Limb (tissue), 2 donors: ENCODE measurements around the gene DCUN1D2.

Experiments
- DNase-seq, 2 donors: peaks; one replicate each; pipeline ENCODE4 v3.0.0-alpha.2; 2016; ENCODE audit errors: extremely low spot score in 2 of 2

Gene DCUN1D2

DNA sequence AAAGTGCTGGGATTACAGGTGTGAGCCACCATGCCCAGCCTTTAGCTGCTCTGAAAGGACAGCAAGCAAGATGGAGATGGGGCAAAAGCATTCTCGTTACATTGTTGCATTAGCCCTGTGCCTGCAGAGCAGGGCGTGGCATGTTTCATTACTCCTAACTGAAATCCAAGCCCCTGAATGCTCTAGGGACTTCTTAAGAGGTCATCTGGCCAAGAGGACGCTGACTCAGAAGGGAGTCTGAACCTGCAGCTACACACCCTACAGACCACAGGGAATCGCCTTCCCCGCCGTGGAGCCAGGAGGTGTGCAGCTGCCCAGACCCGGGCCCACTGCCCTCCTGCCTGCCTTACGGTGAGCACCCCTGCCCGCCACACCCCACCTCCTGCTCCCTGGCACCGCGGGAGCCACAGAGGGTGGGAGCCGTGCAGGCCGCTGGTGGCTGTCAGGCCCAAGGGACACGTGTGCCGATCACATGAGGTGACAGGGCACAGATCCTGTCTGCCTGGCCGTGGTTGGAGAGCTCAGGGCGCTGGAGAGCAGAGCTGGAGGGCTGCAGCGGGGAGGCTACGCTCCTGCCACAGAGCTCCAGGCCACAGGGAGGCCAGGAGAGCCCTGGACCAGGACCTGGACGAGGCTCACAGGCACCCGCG is 64.4 kb downstream of the DCUN1D2 start:
- DNase-seq = no peak

DNA sequence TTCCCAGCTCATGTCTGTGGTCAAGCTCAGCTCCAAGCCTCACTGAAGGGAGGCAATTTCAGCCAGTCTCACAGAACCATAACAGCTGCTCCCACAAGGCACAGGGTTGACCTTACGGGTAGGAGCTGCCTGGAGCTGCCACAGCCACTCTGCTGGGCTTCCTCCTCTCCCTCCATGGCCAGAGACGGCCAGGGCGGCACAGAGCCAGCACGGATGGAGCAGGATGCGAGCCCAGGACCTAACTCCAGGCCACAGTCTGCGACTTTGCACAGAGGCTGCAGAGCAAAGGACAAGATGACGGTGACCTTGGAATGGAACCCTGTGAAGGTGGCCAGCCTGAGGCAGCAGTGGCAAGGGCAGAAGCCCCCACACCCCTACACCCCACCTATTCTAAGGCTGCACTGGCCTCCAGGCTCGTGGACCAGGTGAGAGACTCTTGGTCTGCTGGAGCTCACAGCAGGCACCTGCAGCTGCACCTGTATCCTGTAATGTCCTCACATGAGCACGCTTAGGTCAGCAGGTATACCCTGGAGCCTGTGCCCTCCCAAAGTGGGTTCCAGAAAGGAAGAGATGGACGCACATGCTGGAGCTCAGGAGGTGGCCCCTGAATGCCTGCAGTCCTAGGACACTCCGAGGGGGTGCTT is 66.9 kb downstream of the DCUN1D2 start:
- no peak for DNase-seq

DNA sequence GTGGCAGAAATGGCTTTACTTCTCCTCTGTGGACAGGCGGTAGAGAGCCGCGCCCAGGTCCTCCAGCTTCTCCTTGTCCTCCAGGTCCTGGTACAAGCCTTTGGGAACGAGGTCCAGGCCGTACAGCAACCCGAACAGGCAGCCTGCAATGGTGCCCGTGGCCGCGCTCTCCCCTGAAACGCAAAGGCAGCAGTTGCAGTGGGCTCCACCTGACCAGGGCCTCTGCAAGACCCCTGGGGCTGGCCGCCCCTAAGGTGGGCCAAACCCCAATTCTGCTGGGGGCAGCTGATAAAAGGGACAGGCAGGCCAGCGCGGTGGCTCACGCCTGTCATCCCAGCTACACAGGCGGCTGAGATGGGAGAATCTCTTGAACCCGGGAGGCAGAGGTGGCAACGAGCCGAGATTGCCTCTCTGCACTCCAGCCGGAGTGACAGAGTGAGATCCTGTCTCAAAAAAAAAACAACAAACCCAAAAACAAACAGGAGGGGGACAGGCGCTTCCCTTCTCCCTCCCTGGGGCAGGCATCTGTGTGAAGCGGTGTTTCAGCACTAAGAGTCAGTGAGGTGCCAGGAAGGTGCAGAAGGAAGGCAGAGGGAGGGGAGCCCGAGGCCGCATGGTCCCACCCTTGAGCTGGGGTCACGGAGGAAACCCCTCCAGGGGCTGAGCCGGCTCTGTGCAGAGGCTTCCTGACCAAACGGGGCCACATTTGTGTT is 67.5 kb downstream of the DCUN1D2 start:
- DNase-seq = peak in 1 of 2 donors; percentile 29

DNA sequence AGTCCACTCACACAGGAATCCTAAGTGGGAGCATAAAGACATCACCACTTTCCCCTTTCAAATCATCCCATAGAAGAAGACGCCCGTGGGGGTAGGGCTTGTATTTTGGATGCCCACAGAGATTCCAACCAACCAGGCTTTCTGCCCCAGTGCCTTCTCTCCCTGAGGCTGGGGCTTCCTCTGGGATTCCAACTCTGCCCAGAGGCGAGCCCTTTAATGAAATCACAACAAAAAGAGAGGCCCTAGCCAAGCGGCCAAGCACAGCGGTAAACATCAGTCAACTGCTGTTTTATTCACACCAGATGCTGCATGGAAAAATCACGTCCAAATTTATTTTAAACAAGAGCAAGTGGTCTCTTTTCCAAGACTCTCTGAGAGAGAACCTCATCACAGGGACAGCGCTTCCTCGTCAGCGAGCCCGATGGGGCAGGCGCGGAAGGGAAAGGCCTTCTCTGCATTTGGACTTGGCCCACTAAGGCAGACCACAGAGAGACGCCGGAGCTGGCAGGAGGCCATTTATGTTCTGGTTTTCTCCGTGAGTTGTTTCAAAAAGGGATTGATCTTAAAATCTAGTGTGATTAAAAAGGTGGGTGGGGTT is 68.7 kb downstream of the DCUN1D2 start:
- peak; percentile 73 to 76 for DNase-seq

DNA sequence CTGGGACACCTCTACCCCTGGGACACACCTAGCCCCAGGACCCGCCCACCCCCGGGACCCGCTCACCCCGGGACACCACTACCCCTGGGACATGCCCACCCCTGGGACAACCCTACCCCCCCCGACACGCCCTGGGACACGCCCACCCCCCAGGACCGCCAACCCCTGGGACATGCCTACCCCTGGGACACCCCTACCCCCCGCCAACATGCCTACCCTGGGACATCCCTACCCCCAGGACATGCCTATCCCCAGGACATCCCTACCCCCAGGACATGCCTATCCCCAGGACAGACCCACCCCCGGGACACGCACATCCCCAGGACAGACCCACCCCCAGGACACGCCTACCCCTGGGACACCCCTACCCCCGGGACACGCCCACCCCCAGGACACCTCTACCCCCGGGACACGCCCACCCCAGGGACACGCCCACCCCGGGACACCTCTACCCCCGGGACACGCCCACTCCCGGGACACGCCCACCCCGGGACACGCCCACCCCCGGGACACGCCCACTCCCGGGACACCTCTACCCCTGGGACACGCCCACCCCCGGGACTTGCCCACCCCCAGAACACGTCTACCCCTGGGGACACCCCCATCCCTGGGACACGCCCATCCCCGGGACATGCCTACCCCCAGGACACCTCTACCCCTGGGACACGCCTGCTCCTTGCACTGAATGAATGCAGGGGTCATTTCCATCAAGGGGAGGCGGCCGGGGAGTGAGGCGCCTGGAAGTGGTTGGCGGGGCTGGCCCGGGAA is 69.5 kb downstream of the DCUN1D2 start:
- DNase-seq = no peak

DNA sequence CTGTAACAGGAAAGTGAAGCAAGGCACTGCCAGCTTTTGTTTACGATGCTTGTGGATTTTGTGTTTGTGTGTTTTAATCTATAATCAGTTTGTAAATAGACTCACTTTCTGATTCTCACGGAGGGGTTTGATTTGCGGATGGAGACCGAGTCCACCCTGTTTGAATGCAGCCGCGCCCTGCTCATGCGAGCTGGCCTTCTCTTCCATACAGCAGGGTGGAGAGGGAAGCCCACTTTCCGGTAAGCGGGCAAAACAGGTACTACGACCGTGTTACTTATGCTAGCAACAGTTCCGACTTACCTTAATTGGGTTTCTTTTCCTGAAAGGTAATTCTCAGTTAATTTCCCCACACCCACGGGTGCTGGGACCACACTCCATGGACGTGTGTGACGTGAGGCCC is 70.3 kb downstream of the DCUN1D2 start:
- no peak for DNase-seq

DNA sequence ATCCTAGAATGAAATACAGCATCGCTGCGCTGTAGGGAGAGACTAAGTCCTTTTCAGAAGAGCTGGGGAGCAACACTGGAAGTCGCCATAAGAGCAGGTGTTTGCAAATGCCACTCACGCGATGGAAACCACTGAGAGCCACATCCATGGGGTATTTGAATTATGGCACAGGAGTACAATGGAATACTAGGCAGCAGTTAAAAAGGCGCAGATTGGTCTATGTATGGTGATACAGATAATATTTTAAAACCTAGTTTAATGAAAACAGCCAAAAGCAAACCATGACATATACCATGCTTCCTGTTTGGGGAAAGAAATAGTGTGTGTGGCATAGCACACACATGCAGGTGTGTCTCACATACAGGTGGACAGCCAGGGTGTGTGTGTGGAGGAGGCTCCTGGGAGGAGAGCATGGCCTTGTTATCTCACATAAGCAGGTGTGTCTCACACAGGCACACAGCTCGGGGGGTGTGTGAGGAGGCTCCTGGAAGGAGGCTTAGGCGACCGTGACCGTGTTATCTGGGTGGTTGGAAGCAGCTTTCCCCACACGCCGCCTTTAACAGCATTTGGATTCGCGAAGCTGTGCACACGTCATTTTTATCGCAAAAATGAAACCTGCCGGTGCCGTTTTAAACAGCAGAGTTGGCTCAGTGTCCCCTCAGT is 70.8 kb downstream of the DCUN1D2 start:
- no peak for DNase-seq

DNA sequence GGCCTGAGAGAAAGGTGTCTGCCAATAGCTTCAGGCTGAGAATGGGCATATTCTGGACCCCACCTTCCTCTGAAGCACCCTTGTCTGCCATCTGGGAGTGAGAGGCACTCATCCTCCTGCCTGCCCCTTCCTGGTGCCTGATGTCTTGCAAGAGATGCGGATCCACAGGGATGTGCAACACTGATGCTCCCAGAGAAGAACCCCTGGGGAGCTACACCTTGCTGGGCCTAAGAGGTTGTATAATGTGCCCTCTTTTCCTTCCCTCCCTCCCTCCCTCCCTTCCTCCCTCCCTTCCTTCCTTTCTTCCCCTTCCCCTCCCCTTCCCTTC is 71.8 kb downstream of the DCUN1D2 start:
- DNase-seq = no peak

DNA sequence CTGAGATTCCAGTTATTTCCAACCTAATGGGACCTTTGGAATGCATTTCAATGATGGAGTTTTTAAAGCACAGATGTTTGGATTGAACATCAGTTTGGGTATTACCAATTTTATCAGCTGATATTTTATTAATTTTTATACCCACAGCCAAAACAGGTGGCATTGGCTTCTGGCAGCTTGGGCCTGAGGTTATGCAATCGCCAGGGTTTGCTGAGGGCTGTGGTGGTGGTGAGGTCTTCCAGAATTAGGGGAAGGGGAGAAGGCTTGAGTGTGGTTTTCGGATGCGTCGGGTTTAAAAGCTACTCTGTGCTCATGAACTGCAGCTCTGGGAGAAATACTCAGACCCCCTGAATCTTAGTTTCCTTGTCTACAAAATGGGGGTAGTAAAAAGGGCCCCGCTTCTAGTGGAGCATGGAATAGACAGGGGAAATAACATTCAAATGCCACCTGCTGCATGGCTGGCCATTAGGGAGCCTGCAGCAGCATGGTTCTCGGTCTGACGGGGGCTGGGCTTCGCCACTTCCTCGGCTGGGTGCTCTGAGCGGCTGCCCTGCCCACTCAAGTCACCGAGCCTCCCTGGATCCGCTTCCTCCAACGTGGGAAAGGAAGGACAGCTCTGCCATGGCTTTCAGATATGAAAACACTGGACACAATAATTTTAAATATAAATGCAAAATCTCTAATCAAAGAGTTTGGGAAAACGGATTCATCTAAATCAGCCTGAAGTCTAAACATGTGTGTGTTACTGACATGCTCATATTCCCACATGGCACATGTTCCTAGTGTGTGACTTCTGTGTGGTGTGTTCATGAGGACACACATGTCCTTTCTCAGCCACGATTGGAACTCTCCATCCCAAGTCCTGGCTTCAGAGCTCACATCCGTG is 72.4 kb downstream of the DCUN1D2 start:
- no peak for DNase-seq

DNA sequence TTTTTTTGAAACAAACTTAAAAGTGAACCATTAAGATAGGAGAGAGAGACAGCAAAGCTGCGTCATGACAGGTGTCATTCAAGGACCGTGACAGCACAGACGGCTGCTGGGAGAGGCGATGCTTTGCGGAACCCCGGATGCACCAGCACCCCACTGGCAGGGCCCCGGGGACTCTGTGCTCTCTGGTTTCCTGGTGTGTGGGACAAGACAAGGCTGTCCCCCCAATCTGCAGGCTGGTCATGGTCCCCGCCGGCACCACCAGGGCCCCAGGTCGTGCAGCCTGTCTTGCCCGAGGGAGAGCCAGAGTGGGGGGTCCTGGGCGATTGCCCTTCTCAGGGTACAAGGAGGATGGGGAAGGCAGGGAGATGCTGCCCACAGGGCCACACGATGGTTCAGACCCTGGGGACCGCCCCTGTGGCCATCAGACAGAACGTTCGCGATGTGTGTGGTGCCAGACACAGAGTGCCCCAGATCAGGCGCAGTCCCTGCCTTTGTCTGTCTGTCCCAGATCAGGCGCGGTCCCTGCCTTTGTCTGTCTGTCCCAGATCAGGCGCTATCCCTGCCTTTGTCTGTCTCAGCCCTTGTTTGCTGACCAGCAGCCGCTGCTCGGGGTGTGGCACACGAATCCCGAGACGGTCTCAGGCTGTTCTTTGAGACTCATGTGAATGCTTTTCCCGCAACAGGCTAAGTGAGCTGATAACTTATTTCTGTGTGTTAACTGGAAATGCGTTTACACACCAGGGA is 73.3 kb downstream of the DCUN1D2 start:
- no peak for DNase-seq

DNA sequence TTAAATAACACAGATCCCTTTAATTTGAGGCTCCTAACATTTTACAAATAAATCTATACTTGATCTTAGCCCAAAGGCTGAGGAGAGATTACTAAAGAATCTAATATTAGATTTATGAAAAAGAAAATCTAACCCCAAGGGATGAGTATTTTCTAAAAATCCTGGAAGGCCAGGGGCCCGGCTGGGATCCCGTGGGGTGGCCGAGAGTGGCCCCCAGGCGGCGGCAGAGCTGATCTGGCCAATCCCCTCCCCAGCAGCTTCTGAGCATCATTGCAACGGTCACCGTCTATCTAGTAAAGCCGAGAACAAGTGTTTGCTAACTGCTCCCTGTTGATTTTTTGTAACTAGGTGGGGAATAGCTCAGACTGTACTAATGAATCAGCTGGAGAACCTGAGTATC is 74.7 kb downstream of the DCUN1D2 start:
- no peak for DNase-seq

DNA sequence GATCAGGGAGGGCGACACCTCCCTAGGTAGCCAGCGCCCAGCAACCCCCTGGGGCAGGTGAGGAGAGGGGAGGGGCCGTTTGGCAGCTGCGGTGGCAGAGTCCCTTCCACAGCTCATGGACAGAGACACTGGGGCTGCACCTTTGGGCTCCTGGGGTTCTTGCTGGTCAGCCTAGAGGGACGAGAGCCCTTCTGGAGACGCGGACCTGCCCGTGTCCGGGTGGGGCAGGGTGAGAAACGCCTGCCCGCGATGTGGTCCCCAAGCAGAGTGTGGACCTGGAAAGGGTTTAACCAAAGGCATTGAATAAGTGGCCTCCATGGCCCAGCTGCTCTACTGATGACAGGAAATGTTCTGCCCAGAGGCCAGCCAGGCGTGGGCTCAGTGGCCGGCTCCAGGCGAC is 75.5 kb downstream of the DCUN1D2 start:
- no peak for DNase-seq

DNA sequence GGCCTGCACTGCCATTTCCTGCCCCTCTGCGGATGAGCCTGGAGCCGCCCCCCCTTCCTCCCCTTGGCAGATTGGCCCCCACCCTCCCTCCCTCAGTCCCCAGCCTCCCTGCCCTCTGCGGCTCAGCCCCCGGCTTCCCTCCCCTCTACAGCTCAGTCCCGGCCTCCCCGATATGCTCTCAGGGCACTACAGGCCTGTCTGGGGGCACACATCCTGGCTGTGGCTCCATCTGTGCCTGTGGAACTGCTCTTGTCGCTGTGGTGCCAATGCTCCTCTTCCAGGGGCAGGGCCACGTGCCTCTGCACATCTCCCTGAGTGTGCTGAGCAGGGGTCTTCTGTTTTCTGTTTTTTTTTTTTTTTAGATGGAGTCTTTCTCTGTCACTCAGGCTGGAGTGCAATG is 76.2 kb downstream of the DCUN1D2 start:
- no peak for DNase-seq

DNA sequence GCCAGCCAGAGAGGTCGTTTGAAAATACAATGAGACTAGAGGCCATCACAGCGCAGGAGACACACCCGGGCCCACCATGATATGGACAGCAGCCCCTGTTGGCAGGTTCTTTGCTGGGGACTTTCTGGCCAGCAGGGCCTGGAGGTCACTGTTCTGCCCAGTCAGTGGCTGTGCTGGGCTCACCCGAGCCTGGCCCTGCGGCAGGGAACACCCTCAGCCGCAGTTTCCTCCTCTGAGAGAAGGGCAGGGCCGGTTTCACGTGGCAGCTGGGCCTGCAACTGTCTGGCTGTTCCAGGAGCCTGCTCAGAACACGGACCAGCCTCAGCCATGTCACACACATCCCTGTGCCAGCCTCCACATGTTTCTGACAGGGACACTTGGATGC is 76.6 kb downstream of the DCUN1D2 start:
- no peak for DNase-seq

DNA sequence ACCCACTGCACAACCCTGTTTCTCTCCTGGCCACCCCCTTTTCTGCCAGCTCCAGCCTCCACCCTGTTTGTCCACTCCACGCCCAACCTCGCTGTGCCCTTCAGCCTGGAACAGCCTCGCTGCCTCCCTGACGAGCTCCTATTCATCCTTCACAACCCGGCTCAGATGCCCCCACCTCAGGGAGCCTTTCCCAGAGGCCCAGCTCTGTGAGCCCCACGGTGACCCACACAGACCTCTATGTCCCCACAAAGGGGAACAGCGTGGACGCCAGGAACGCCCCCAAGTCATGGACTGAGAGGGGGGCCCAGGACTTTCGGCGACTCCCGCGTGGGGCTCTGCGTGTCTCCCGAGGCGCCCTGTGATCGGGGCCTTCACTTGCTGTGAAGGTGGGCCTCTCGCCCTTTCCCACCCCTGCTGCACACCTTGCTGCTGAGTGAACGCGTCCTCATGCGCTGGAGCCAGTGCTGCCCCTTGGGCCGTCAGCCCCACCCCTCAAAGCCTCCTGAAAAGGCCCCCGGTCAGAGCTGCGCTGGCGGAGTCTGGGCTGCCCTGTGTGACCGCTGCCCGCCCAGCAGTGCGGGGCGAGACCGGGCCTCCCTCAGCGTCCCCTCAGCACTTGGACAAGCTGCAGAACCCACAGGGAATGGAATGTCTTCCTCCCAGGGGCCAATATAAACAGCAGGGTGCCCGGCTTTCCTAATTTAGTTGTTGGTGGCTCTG is 77.2 kb downstream of the DCUN1D2 start:
- DNase-seq = no peak

DNA sequence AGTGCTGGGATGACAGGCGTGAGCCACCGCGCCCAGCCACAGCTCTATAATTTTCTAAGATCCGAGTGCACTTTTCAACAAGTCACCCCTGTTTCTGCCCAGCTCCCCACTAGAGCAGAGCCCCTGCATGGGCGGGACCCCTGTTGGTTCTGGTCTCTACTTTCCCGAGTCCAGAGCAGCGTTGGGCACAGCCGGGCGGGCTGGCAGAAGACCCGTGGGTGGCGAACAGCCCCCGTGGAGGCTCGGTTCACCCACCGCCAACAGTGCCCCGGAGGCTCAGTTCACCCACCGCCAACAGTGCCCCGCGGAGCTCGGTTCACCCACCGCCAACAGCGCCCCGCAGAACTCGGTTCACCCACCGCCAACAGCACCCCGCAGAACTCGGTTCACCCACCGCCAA is 78.1 kb downstream of the DCUN1D2 start:
- no peak for DNase-seq

DNA sequence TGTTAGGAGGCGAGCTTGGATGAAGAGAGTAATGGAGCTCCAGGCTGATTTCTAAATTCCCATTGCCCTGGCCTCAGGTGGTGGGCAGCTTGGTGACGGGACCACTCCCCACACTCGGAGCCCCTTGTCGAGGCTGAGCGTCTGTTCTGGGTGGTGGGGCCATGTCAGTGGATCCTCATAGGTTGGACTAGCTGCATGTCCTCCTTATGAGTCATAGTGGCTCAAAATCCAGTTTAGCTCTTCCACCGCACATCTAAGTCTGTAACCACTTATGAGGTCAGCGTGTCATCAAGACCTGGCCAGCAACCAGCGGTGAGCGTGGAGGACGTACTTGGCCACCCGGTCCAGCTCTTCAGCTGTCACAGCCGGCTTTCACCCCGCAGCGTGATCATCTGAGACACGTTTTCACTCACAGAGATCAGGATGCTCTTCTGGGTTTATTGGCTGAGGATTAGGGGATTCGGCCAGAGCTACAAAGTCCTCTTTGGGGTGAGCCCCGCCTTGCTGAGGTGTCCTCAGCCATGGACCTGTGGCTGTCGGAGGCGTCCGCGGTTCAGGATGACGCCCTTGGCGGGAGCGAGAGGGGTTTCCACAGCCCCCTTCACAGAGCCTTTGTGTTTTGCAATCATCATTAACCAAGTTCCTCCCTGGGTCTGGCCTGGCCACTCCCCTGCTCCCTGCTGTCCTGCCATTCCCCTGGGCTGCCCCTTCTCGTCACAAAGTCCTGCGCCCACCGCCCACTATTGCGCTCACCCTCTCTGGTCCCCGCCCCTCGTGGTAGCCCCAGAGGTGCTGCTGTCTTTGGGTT is 79.1 kb downstream of the DCUN1D2 start:
- no peak for DNase-seq
